ENCODE results near the gene ARHGAP26.

Gene ARHGAP26

GRCh38 chr5:143132739-143133138 lies 362.6 kb downstream of the ARHGAP26 start:
- DNase-seq: no peak

GRCh38 chr5:143133721-143134120 lies 363.5 kb downstream of the ARHGAP26 start:
- DNase-seq: no peak

GRCh38 chr5:143134269-143134668 lies 364.1 kb downstream of the ARHGAP26 start:
- DNase-seq: no peak

- peak; percentile 64 for DNase-seq
Measured at GRCh38 chr5:143134900-143135299, 364.7 kb downstream of the ARHGAP26 start.

GRCh38 chr5:143135832-143136551 lies 365.8 kb downstream of the ARHGAP26 start:
- no peak for DNase-seq

- no peak for DNase-seq
Measured at GRCh38 chr5:143138839-143139238, 368.7 kb downstream of the ARHGAP26 start.

- DNase-seq: no peak
Measured at GRCh38 chr5:143139585-143139984, 369.4 kb downstream of the ARHGAP26 start.

GRCh38 chr5:143140492-143141203 lies 370.5 kb downstream of the ARHGAP26 start:
- no peak for DNase-seq

- no peak for DNase-seq
Measured at GRCh38 chr5:143141652-143142051, 371.5 kb downstream of the ARHGAP26 start.

GRCh38 chr5:143142596-143143435 lies 372.6 kb downstream of the ARHGAP26 start:
- peak; percentile 57 for DNase-seq

GRCh38 chr5:143143973-143144372 lies 373.8 kb downstream of the ARHGAP26 start:
- DNase-seq: no peak

GRCh38 chr5:143145243-143146160 lies 375.3 kb downstream of the ARHGAP26 start:
- DNase-seq: no peak

GRCh38 chr5:143146161-143146560 lies 376.0 kb downstream of the ARHGAP26 start:
- DNase-seq: no peak

GRCh38 chr5:143147383-143147782 lies 377.2 kb downstream of the ARHGAP26 start:
- no peak for DNase-seq

- DNase-seq: no peak
Measured at GRCh38 chr5:143147902-143148301, 377.7 kb downstream of the ARHGAP26 start.

GRCh38 chr5:143148771-143149170 lies 378.6 kb downstream of the ARHGAP26 start:
- no peak for DNase-seq

- DNase-seq: no peak
Measured at GRCh38 chr5:143149759-143150158, 379.6 kb downstream of the ARHGAP26 start.

- no peak for DNase-seq
Measured at GRCh38 chr5:143151056-143151700, 381.0 kb downstream of the ARHGAP26 start.

GRCh38 chr5:143152445-143152844 lies 382.3 kb downstream of the ARHGAP26 start:
- DNase-seq: no peak

- DNase-seq: no peak
Measured at GRCh38 chr5:143153332-143154119, 383.3 kb downstream of the ARHGAP26 start.
